Measurements from ENCODE around the gene C9orf72.
"Not testable (repeated sequence)": the region's sequence is repeated elsewhere in the genome, so short reads cannot be mapped to it uniquely, and the experiment has no call there.

C9orf72 gene

DNA sequence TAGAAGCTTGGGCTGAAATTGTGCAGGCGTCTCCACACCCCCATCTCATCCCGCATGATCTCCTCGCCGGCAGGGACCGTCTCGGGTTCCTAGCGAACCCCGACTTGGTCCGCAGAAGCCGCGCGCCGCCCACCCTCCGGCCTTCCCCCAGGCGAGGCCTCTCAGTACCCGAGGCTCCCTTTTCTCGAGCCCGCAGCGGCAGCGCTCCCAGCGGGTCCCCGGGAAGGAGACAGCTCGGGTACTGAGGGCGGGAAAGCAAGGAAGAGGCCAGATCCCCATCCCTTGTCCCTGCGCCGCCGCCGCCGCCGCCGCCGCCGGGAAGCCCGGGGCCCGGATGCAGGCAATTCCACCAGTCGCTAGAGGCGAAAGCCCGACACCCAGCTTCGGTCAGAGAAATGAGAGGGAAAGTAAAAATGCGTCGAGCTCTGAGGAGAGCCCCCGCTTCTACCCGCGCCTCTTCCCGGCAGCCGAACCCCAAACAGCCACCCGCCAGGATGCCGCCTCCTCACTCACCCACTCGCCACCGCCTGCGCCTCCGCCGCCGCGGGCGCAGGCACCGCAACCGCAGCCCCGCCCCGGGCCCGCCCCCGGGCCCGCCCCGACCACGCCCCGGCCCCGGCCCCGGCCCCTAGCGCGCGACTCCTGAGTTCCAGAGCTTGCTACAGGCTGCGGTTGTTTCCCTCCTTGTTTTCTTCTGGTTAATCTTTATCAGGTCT, at the start of gene C9orf72:
Gene C9orf72 (minus strand): TSS at position 564 of the 716 bp plus-strand sequence. CDS start 6,361 bp downstream, outside the sequence.
- peak; percentile 92 for DNase-seq (ENCODE audit: low spot score)

- DNase-seq (ENCODE audit: low spot score), result no peak
Measured at GRCh38 chr9:27622693-27623340, 49.5 kb upstream of the C9orf72 start.

DNA sequence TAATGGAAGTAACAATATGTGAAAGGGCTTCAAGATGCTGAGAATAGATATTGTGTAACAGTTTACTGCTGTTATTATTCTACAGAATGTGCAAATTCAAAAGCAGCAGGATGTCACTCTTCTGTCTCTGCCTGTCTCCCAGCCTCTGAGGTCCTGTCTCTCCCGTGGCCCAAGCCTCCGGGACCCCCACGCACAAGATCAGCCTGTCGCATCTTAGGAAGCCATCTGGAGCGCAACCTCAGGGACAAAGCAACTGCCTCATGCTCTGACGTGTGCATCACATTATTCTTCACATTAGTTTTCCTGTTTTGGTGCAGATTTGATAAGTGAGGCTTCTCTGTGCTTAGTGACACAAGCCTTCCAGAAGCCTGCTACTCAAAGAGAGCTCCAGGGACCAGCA, 46.5 kb upstream of the C9orf72 start:
- no peak for DNase-seq (ENCODE audit: low spot score)

GRCh38 chr9:27618066-27618465, 44.8 kb upstream of the C9orf72 start:
- no peak for DNase-seq (ENCODE audit: low spot score)

DNA sequence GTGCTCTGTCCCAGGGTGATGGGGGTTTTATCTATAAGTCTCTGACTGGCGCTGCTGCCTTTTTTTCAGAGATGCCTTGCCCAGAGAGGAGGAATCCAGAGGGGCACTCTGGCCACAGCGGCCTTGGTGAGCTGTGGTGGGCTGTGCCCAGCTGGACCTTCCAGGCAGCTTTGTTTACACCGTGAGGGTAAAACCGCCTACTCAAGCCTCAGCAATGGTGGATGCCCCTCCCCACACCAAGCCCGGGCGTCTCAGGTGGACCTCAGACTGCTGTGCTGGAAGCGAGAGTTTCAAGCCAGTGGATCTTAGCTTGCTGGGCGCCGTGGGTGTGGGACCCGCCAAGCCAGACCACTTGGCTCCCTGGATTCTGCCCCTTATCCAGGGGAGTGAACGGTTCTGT, 41.3 kb upstream of the C9orf72 start:
- DNase-seq (ENCODE audit: low spot score), result no peak

DNA sequence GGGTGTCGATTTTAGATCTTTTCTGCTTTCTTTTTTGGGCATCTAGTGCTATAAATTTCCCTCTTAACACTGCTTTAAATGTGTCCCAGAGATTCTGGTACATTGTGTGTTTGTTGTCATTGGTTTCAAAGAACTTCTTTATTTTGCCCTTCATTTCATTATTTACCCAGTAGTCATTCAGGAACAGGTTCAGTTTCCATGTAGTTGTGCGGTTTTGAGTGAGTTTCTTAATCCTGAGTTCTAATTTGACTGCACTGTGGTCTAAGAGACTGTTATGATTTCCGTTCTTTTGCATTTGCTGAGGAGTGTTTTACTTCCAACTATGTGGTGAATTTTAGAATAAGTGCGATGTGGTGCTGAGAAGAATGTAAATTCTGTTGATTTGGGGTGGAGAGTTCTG, 38.8 kb upstream of the C9orf72 start:
- DNase-seq (ENCODE audit: low spot score), result not testable (repeated sequence)

- DNase-seq (ENCODE audit: low spot score), result no peak
Measured at GRCh38 chr9:27610622-27611021, 37.3 kb upstream of the C9orf72 start.

DNA sequence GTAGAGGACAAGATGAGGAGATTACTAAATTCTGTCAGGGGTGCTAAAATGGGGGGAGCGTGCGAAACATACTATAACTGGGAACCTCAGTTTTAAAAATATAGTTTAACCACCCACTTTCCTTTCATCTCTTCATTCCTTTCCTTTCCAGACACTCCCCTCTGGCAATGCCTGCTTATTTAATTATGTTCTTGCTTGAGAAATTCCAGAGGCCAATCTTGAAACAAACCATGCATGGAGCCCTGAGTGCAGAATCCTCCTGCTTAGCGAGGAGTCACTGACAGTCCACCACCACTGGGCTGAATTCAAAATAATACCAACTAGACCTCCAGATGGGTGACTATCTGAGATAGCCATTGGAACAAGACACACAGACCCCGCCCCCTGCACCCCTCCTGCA, 29.7 kb upstream of the C9orf72 start:
- no peak for DNase-seq (ENCODE audit: low spot score)

DNA sequence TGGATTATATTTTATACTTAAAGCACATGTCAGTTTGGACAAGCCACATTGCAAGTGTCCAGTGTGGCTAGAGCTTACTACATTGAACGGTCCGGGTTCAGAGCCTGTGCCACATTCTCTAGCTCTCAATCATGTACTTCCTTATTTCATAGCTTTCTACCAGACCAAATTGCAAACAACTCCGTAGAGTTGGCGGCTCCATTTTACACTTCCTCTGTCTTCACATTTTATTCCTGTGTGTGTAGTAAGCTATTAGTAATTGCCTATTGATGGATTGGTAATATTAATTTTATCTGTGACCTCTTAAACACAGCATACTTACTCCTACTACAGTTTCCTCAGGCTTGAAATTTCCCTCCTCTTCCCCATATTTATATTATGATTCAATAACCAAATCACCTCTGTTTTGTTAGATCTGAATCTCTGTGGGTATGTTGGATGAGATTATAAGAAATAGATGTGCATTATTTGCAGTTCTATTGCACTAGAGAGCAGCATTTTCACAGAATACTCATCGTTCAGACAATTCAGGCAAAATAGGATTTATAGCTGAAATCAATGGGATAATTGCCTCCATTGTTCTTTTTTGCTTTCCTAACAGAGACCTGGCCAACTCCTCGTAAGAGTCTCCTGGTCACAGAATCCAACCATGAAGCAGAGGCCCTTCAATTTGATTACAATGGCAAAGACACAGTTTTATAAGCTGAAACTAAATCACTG, 29.0 kb upstream of the C9orf72 start:
- no peak for DNase-seq (ENCODE audit: low spot score)

GRCh38 chr9:27601396-27601795, 28.1 kb upstream of the C9orf72 start:
- no peak for DNase-seq (ENCODE audit: low spot score)

DNA sequence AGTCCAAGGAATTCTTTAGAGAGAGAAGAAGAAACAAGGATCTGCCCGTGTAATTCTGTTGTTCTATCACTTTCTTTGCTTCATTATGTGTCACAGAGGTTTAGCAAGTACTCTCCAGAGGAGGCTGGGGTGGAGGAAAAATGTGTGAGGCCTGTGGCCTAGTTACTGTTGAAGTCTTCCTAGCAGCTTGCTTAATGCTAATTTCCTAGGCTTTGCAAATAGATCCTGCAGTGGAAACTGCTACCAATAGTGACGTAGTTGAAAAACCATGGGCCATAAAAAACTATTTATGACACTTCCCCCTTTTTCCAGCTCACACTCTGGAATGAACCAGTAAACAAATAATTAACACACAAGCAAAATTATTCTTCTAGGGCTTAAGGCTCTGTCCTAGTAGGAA, 27.0 kb upstream of the C9orf72 start:
- DNase-seq (ENCODE audit: low spot score), result no peak

DNA sequence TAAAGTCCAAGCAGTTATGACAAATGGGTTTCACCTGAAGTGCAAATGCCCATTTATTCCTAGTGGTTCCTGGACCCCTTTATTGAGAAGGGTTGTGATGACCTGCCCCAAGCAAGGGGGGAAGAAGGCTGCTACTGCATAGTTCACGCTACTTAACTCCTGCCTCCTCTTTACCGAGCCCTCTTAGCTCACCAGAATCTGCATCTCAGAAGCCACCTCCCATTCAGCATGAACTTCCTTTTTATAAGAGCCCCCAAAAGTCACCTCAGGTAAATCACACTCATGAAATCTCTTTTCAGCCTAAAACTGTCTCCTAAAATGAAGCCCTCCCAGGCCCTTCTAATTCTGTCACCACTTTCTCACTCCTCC, 26.6 kb upstream of the C9orf72 start:
- DNase-seq (ENCODE audit: low spot score), result no peak

DNA sequence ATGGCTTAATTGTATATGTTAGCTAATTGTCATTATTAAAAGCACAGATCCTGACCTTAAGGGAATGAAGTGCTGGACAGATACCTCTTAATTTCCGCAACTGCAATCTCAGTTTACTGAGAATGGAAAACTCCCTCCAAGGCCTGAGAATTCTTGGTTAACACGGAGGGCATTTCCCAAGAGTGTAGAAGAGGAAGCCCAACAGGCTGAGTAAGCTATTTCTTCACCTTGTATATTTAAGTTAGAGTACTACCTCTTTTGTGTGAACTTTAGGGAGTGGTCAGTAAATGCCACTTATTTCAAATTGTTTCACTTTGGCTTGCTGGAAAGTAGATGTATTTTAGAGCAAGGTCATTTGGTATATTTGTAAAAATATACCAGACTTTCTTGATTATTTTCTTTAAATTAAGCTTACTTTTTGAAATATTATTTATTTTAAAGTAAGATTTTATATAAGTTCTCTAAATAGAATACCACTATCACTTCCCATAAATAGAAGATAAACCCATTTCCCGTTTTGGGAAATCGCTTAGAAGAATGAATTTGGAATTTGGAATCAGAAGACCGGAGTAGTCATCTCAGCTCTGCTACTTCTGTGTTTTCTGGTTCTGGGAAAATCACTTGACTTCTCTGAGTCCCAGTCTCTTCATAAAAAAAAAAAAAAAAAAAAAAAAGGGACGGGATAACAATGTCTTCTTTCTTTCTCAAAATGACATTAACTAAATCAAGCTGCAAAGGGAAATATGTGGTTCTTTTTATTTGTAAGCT, 26.0 kb upstream of the C9orf72 start:
- no peak for DNase-seq (ENCODE audit: low spot score)

GRCh38 chr9:27595733-27596132, 22.5 kb upstream of the C9orf72 start:
- no peak for DNase-seq (ENCODE audit: low spot score)

DNA sequence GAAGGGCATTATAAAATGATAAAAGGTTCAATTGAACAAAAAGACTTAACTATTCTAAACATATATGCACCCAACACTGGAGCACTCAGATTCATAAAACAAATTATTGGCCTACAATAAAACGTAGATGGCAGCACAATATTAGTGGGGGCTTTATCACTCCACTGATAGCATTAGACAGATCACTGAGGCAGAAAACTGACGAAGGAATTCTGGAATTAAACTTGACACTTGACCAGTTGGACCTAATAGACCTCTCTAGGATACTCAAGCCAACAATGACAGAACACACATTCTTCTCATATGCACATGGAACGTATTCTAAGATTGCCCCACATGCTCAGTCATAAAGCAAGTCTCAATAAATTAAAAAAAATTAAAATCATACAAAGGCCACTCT, 18.4 kb upstream of the C9orf72 start:
- DNase-seq (ENCODE audit: low spot score), result no peak

DNA sequence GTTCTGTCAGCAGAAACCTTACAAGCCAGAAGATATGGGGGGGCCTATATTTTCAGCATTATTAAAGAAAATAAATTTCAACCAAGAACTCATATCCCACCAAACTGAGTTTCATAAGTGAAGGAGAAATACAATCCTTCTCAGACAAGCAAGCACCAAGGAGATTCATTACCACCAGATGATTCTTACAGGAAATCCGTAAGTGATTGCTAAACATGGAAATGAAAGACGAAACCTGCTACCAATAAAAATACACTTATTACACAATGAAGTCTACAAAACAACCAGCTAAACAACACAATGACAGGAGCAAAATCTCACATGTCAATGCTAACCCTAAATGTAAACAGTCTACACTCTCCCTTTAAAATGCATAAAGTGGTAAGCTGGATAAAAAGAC, 17.8 kb upstream of the C9orf72 start:
- DNase-seq (ENCODE audit: low spot score), result no peak

GRCh38 chr9:27590651-27591050, 17.4 kb upstream of the C9orf72 start:
- DNase-seq (ENCODE audit: low spot score), result no peak

DNA sequence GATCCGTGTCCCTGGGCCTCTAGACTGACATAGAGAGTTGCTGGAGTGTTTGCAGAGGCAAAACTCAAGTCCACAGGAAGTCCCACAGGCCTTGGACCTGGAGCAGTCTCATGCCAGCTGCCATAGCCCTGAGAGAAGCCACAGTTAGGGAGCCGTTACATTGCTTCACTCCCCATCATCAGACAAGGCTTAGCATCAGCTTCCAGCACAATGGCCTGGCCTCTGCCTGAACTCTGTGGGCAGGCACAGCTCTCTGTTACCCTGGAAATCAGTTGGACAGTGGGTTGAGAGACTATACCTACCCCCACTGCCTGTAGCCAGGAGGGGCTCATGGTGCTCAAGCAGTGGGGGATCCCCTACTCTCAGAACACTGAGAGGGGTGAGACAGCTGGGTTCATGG, 16.2 kb upstream of the C9orf72 start:
- DNase-seq (ENCODE audit: low spot score), result no peak

DNA sequence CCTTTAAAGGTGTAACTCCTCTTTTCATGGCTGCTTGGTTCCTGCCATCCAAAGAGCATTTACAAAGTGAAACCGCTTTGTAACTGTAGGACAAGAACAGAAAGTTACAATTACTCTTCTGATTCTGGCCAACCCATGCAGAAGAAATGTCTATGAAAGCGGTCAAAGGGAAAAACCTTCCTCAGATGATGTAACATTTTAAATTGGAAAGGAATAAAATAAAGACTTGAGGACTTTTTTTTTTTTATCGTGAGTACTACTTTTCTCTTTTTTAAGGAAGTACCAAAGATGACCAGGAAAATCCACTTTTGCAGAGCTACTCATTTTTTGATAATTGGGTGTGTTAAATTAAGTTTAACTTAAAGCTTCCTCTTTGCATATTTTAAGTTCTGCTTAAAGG, 13.0 kb upstream of the C9orf72 start:
- no peak for DNase-seq (ENCODE audit: low spot score)

DNA sequence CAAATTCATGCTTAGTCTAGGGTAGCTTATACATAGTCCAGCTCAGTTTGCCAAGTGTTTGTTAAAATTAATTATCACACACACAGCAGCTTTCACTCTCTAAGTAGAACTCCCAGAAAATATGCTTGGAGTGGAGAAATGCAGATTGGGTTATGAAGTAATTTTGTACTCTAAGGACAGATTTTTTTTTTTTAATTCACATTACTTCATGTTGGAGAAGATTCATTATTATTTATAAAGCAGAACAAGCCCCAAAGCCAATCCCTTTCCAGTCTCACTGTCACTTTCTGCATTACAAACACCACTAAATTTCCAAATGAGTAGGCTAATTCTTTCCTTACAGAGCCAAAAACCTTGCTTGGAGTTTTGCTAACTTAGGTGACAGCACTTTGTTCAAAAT, 11.7 kb upstream of the C9orf72 start:
- no peak for DNase-seq (ENCODE audit: low spot score)

- DNase-seq (ENCODE audit: low spot score), result no peak
Measured at GRCh38 chr9:27582794-27583193, 9.5 kb upstream of the C9orf72 start.

DNA sequence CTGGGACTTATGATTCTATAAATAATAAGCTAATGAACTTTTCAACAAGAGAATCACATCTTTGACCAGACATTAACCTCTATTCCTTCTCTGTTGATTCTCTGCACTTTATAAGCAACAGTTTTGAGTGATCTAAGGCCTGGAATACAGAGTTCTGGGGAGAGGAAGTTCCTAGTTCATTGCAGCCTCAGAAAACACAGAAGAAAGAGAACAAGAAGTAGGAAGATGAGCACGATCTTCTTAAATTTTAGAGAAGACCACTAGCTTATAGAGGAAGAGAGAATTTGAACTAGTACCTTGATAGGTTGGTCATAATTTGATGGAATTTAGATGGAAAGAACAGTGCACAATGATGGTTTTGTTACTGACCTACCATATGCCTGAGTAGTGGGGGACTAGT, 8.5 kb upstream of the C9orf72 start:
- DNase-seq (ENCODE audit: low spot score), result no peak

All from left forelimb (tissue), 1 donor.